A673 (cell line): ENCODE results near the gene SND1.

Experiments
- CTCF ChIP-seq: fragments of 300-800, 200-600 bp; sonication (generic); conservative IDR thresholded peaks from 2 replicates; pipeline ENCODE4 v1.5.1; 2017; ENCODE audit warnings: low read depth, mild to moderate bottlenecking, antibody characterized with exemption, low read length, moderate library complexity, mixed read lengths
- EZH2 ChIP-seq: fragments of 200-600 bp; sonication (generic); IDR thresholded peaks from 2 replicates; pipeline ENCODE4 v1.6.1; 2017; ENCODE audit warnings: borderline replicate concordance, low read depth, mild to moderate bottlenecking, mixed read lengths, antibody characterized with exemption, low read length; ENCODE audit not compliant: poor library complexity, severe bottlenecking

- TF ChIP-seq CTCF: no peak
- TF ChIP-seq EZH2: no peak
Observed at GRCh38 chr7:127959770-127960169, 307.8 kb downstream of the SND1 start.
